SW 1271 (cell line): ENCODE results near the gene NCBP1.
"Not testable (repeated sequence)": the region's sequence is repeated elsewhere in the genome, so short reads cannot be mapped to it uniquely, and the experiment has no call there.

Experiments used
- DNase-seq, 2 experiments: peaks; one replicate each; lab custom pipeline; 2025; lab: John Stamatoyannopoulos, UW

The NCBP1 gene

GRCh38 chr9:97632985-97633858 lies at the start of gene NCBP1, which contains the start of gene TSTD2:
Gene NCBP1 (plus strand): TSS chr9:97633821. CDS start chr9:97633882, 61 bp downstream.
Gene TSTD2 (minus strand): TSS chr9:97633368. CDS start chr9:97627562, 5,806 bp downstream.
- peak; percentile 99 to 100 for DNase-seq

- not testable (repeated sequence) for DNase-seq
Observed at GRCh38 chr9:97584778-97585177, 48.8 kb upstream of the NCBP1 start.

GRCh38 chr9:97586909-97587308 lies 46.7 kb upstream of the NCBP1 start:
- not testable (repeated sequence) for DNase-seq

GRCh38 chr9:97591535-97591934 lies 42.1 kb upstream of the NCBP1 start:
- no peak for DNase-seq

- no peak for DNase-seq
Observed at GRCh38 chr9:97592126-97592525, 41.5 kb upstream of the NCBP1 start.

- DNase-seq: no peak
Observed at GRCh38 chr9:97593960-97594359, 39.7 kb upstream of the NCBP1 start.

- DNase-seq: no peak
Observed at GRCh38 chr9:97594381-97594921, 39.2 kb upstream of the NCBP1 start.

GRCh38 chr9:97596906-97597305 lies 36.7 kb upstream of the NCBP1 start:
- DNase-seq: no peak

- DNase-seq: peak; percentile 36 to 84
Observed at GRCh38 chr9:97598461-97599288, 34.9 kb upstream of the NCBP1 start.

GRCh38 chr9:97599314-97599846 lies 34.2 kb upstream of the NCBP1 start:
- no peak for DNase-seq

- DNase-seq: no peak
Observed at GRCh38 chr9:97600531-97601227, 32.9 kb upstream of the NCBP1 start.

- no peak for DNase-seq
Observed at GRCh38 chr9:97601228-97601898, 32.3 kb upstream of the NCBP1 start.

GRCh38 chr9:97602430-97602829 lies 31.2 kb upstream of the NCBP1 start:
- no peak for DNase-seq

GRCh38 chr9:97604901-97605645 lies 28.5 kb upstream of the NCBP1 start:
- no peak for DNase-seq

GRCh38 chr9:97615439-97616072 lies 18.1 kb upstream of the NCBP1 start:
- DNase-seq: peak in 1 of 2 experiments; percentile 72

GRCh38 chr9:97617939-97618416 lies 15.6 kb upstream of the NCBP1 start:
- DNase-seq: no peak

- DNase-seq: not testable (repeated sequence)
Observed at GRCh38 chr9:97620063-97620462, 13.6 kb upstream of the NCBP1 start.

GRCh38 chr9:97622483-97622882 lies 11.1 kb upstream of the NCBP1 start:
- not testable (repeated sequence) for DNase-seq

- DNase-seq: no peak
Observed at GRCh38 chr9:97623946-97624345, 9.7 kb upstream of the NCBP1 start.

GRCh38 chr9:97625620-97626019 lies 8.0 kb upstream of the NCBP1 start:
- DNase-seq: no peak
